CD14-positive monocyte (primary cell): ENCODE data around the gene PLXNB1. TPM values are rescaled to one million over a fixed set of nuclear protein-coding genes. Genes with fewer than 3 reads are reported as not detected.

Source experiments
- DNase-seq, 3 donors: peaks; one replicate each; pipeline ENCODE4 v3.0.0-alpha.2; 2011 to 2022
- H2AFZ ChIP-seq: 2 replicates; pipeline ENCODE4 v1.6.0; 2012; ENCODE audit warnings: mild to moderate bottlenecking, low read depth, low read length, inconsistent platforms; ENCODE audit not compliant: insufficient read depth, poor library complexity, severe bottlenecking
- H3K27ac ChIP-seq, 2 donors: 1 replicate in 1 of 2; 2 replicates in 1 of 2; pipeline ENCODE4 v1.5.1; 2012 to 2013; ENCODE audit warnings: low read length in 2 of 2, control low read depth in 1 of 2, inconsistent platforms in 1 of 2, low read depth in 1 of 2, mild to moderate bottlenecking in 1 of 2
- H3K27me3 ChIP-seq, 2 donors: one replicate each; pipeline versions ENCODE4 v1.6.0 to v1.6.1; 2011 to 2013; ENCODE audit warnings: low read length in 2 of 2; ENCODE audit not compliant: control insufficient read depth in 2 of 2, insufficient read depth in 2 of 2
- H3K36me3 ChIP-seq, 2 donors: replicated peaks in 1 of 2; 1 replicate in 1 of 2; 2 replicates in 1 of 2; pipeline versions ENCODE4 v1.5.1 to v1.6.1; 2012 to 2013; ENCODE audit warnings: low read length in 2 of 2, control low read depth in 1 of 2, inconsistent platforms in 1 of 2, mild to moderate bottlenecking in 1 of 2; ENCODE audit not compliant: insufficient read depth in 2 of 2, control insufficient read depth in 1 of 2
- H3K4me1 ChIP-seq, 2 donors: 1 replicate in 1 of 2; 2 replicates in 1 of 2; pipeline versions ENCODE4 v1.5.1 to v1.6.1; 2012 to 2013; ENCODE audit warnings: low read length in 2 of 2, control low read depth in 1 of 2, inconsistent platforms in 1 of 2, mild to moderate bottlenecking in 1 of 2, moderate library complexity in 1 of 2; ENCODE audit not compliant: insufficient read depth in 2 of 2, control insufficient read depth in 1 of 2
- H3K4me2 ChIP-seq: replicated peaks from 2 replicates; pipeline ENCODE3; 2012; ENCODE audit warnings: low read length, moderate library complexity, mild to moderate bottlenecking; ENCODE audit not compliant: poor library complexity, severe bottlenecking; ENCODE audit errors: extremely low read depth
- H3K4me3 ChIP-seq, 3 experiments: fragments of 200-600 bp in 1 of 3; sonication (generic) in 1 of 3; replicated peaks in 1 of 3; 1 replicate in 2 of 3; 2 replicates in 1 of 3; pipeline ENCODE4 v1.5.1; 2011 to 2013; ENCODE audit warnings: low read length in 3 of 3, mild to moderate bottlenecking in 3 of 3, control low read depth in 2 of 3, low read depth in 2 of 3, inconsistent platforms in 1 of 3, moderate library complexity in 1 of 3
- H3K79me2 ChIP-seq: 2 replicates; pipeline ENCODE4 v1.6.0; 2012; ENCODE audit warnings: mild to moderate bottlenecking, control low read depth, inconsistent platforms, low read length, moderate library complexity; ENCODE audit not compliant: insufficient read depth
- H3K9ac ChIP-seq: 2 replicates; pipeline ENCODE4 v1.6.0; 2017; ENCODE audit warnings: low read length, mild to moderate bottlenecking; ENCODE audit not compliant: insufficient read depth, poor library complexity, severe bottlenecking
- H3K9me3 ChIP-seq, 2 donors: replicated peaks in 1 of 2; 1 replicate in 1 of 2; 2 replicates in 1 of 2; pipeline versions ENCODE4 v1.5.1 to v1.6.1; 2012 to 2013; ENCODE audit warnings: low read length in 2 of 2, control low read depth in 1 of 2; ENCODE audit not compliant: control insufficient read depth in 1 of 2, insufficient read depth in 1 of 2
- H4K20me1 ChIP-seq: 2 replicates; pipeline ENCODE4 v1.6.0; 2012; ENCODE audit warnings: mild to moderate bottlenecking, low read length, control low read depth, moderate library complexity; ENCODE audit not compliant: insufficient read depth
- H3K27ac Mint-ChIP-seq, 7 donors: one replicate each; pipeline ENCODE4 v1.8.0; 2020; ENCODE audit warnings: mild to moderate bottlenecking in 7 of 7, mixed read lengths in 7 of 7, moderate library complexity in 6 of 7, inconsistent platforms in 2 of 7
- H3K27me3 Mint-ChIP-seq, 3 donors: one replicate each; pipeline ENCODE4 v1.8.0; 2021 to 2022; ENCODE audit warnings: low read depth in 3 of 3, mild to moderate bottlenecking in 3 of 3, mixed read lengths in 3 of 3, moderate library complexity in 3 of 3, inconsistent platforms in 1 of 3
- H3K36me3 Mint-ChIP-seq, 2 donors: one replicate each; pipeline ENCODE4 v1.8.0; 2020; ENCODE audit warnings: mixed read lengths in 2 of 2, inconsistent platforms in 1 of 2, mild to moderate bottlenecking in 1 of 2
- H3K4me1 Mint-ChIP-seq: one replicate; pipeline ENCODE4 v1.8.0; 2020; ENCODE audit warnings: mild to moderate bottlenecking, mixed read lengths
- H3K4me3 Mint-ChIP-seq, 2 donors: one replicate each; pipeline ENCODE4 v1.8.0; 2020; ENCODE audit warnings: mild to moderate bottlenecking in 2 of 2, mixed read lengths in 2 of 2, moderate library complexity in 1 of 2
- H3K9me3 Mint-ChIP-seq, 7 donors: one replicate each; pipeline ENCODE4 v1.8.0; 2020 to 2022; ENCODE audit warnings: mixed read lengths in 7 of 7, mild to moderate bottlenecking in 6 of 7, moderate library complexity in 6 of 7, inconsistent platforms in 2 of 7
- WGBS: methylation state at CpG from one replicate; pipeline ENCODE4 v1.1.5; 2013; ENCODE audit warnings: missing lambda C conversion rate; ENCODE audit not compliant: insufficient coverage; 5-methylcytosine and 5-hydroxymethylcytosine counted together
- intact Hi-C, 2 donors: fragments of 100-400 bp; cut with micrococcal nuclease; formaldehyde crosslinking; loops; one replicate each; pipeline versions ENCODE4 v1.15.0 to v1.15.1; 2023
- polyA plus RNA-seq, 3 donors: library from polyadenylated mRNA; depleted of rRNA in 1 of 3; unstranded in 2 of 3; stranded (reverse) in 1 of 3; fragments of 300-500 nt in 2 of 3; fragments of >200 nt in 1 of 3; fragmentation: Illumina TruSeq in 2 of 3; gene quantifications; 1 replicate in 2 of 3; 2 replicates in 1 of 3; pipeline ENCODE4 v1.2.3, GENCODE V29; 2012 to 2021
- TF ChIP-seq, protein P1 (sequence below): fragments of 200-600 bp; IDR thresholded peaks from one replicate; pipeline ENCODE4 v1.8.0; 2022; ENCODE audit warnings: antibody characterized with exemption, mild to moderate bottlenecking

PLXNB1 gene
- polyA plus RNA-seq, 3 donors, result 0.14 to 4.3 TPM; not detected in 1

DNA sequence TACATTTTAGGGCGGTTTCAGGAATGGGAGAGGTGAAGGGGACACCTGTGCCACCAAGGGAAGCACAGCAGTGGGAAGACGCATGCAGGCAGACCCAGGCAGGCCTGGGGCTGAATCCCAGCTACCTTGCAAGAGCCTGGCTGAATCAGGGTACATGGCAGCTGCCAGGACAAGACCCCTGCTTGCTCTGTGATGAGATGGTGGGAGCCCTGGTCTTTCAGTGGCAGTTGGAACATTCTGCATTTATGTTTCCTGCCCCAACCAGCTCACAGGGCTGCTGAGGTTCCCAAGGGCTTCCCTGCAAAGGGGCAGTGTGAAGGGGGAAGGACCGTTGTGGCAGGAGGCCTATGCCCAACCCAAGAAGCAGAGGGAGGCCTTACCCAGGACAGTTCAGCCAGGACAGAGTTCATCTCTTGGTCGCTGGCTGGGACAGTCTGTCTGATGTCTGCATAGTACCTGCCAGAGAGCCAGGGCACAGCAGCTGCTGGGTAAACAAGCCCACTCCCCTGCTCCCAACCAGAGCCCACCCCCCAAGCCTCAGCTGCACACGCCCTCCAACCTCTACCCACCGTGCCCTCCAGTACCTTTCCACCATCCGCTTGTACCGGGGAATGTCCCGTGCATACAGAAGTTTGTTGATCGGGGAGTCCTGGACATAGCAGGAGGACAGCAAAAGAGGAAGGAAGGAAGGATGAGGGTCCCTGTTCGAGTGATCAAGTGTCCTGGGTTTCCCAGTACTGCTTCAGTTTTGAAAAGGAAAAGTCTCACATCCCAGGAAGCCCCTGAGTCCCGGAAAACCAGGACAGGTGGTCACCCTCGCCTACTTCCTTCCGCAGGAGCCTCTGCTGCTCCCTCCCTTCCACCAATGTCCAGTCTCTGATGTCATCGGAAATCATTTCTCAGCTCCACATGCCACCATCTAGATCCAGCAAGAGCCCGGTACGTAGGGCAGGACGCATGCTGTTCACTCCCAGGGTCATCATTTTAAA, 23.1 kb downstream of the PLXNB1 start:
- H3K9me3 ChIP-seq, result no peaks in the 10 kb centered on the region
- H3K36me3 ChIP-seq, result no peaks in the 10 kb centered on the region
- Mint-ChIP-seq H3K4me3 (no peak overlapping the region), H3K4me1 (no peaks in the 10 kb centered on the region), H3K36me3 (no peaks in the 10 kb centered on the region), H3K27me3 (peaks cover 0 to 6% (median 0%) of the 10 kb centered on the region in 3 donors), H3K27ac (peak overlapping the region in 1 of 7 donors; percentile 45), H3K9me3 (no peaks in the 10 kb centered on the region)
- WGBS, result 89% methylated on average over 11 of the region's 18 CpGs
- H3K4me3 ChIP-seq, result no peak overlapping the region
- H3K4me1 ChIP-seq, result no peaks in the 10 kb centered on the region
- H3K4me2 ChIP-seq, result no peak overlapping the region
- no peak for DNase-seq
- H3K27me3 ChIP-seq, result no peaks in the 10 kb centered on the region
- no peaks in the 10 kb centered on the region for H3K79me2 ChIP-seq
- no peak overlapping the region for H3K27ac ChIP-seq
- H4K20me1 ChIP-seq, result no peaks in the 10 kb centered on the region
- intact Hi-C loops, result no loop called here
- TF ChIP-seq, protein P1, sequence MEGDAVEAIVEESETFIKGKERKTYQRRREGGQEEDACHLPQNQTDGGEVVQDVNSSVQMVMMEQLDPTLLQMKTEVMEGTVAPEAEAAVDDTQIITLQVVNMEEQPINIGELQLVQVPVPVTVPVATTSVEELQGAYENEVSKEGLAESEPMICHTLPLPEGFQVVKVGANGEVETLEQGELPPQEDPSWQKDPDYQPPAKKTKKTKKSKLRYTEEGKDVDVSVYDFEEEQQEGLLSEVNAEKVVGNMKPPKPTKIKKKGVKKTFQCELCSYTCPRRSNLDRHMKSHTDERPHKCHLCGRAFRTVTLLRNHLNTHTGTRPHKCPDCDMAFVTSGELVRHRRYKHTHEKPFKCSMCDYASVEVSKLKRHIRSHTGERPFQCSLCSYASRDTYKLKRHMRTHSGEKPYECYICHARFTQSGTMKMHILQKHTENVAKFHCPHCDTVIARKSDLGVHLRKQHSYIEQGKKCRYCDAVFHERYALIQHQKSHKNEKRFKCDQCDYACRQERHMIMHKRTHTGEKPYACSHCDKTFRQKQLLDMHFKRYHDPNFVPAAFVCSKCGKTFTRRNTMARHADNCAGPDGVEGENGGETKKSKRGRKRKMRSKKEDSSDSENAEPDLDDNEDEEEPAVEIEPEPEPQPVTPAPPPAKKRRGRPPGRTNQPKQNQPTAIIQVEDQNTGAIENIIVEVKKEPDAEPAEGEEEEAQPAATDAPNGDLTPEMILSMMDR, result no peak
- no peak overlapping the region for H3K9ac ChIP-seq
- no peak overlapping the region for H2AFZ ChIP-seq

DNA sequence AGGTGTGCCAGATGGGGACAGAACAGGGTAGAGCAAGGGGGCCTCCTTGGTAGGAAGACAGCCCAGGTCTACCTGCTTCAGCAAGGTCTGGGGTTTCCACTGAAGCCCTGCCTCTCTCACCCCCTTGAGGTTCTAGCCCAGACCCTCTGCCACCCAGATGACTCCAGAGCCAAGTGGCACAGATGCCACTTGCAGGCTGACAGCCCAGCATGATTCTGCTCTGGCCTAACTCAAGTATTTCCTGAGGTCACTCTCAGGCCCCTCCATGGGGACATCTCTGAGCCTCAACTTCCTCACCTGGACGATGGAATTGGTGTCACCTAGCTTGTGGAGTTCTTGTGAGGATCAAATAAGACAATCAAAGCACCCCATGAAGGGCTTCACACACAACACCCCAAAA, 23.9 kb downstream of the PLXNB1 start:
- Histone ChIP-seq H3K27me3 (no peaks in the 10 kb centered on the region), H3K27ac (no peak overlapping the region), H3K36me3 (no peaks in the 10 kb centered on the region), H3K9ac (no peak overlapping the region), H3K79me2 (no peaks in the 10 kb centered on the region), H3K4me2 (no peak overlapping the region), H3K4me1 (no peaks in the 10 kb centered on the region), H3K4me3 (no peak overlapping the region), H4K20me1 (no peaks in the 10 kb centered on the region), H2AFZ (no peak overlapping the region), H3K9me3 (no peaks in the 10 kb centered on the region)
- no peak overlapping the region for H3K27ac Mint-ChIP-seq
- H3K9me3 Mint-ChIP-seq, result no peaks in the 10 kb centered on the region
- intact Hi-C loops, result no loop called here
- no CpG with 5 or more reads among the region's 1 CpG for WGBS
- H3K4me1 Mint-ChIP-seq, result no peaks in the 10 kb centered on the region
- TF ChIP-seq, protein P1, result no peak
- H3K27me3 Mint-ChIP-seq, result peaks cover 0 to 6% (median 0%) of the 10 kb centered on the region in 3 donors
- DNase-seq, result no peak
- no peaks in the 10 kb centered on the region for H3K36me3 Mint-ChIP-seq
- no peak overlapping the region for H3K4me3 Mint-ChIP-seq
